Left renal pelvis (tissue), 4 donors: ENCODE data around the gene FBRS. TPM values are rescaled to one million over a fixed set of nuclear protein-coding genes. Genes with fewer than 3 reads are reported as not detected.
"Not testable (repeated sequence)": the region's sequence is repeated elsewhere in the genome, so short reads cannot be mapped to it uniquely, and the experiment has no call there.

Experiments
- DNase-seq, 4 donors: peaks; one replicate each; pipeline ENCODE4 v3.0.0-alpha.2; 2013; ENCODE audit warnings: low read depth in 4 of 4, low spot score in 3 of 4
- polyA plus RNA-seq, 4 donors: library from polyadenylated mRNA; unstranded; fragments of 120-200 nt; gene quantifications; one replicate each; pipeline ENCODE4 v1.2.1, GENCODE V29; 2013; ENCODE audit not compliant: insufficient read length in 4 of 4

FBRS gene
- polyA plus RNA-seq, 4 donors = 45.4 to 85.1 (median 52.8) TPM

GRCh38 chr16:30663038-30663437 is 4.8 kb downstream of the FBRS start:
- DNase-seq = no peak

GRCh38 chr16:30663820-30664219 is 5.6 kb downstream of the FBRS start:
- no peak for DNase-seq

- DNase-seq = no peak
Measured at GRCh38 chr16:30664616-30665109, 6.4 kb downstream of the FBRS start.

- no peak for DNase-seq
Measured at GRCh38 chr16:30665155-30665829, 7.1 kb downstream of the FBRS start.

GRCh38 chr16:30665830-30666190 is 7.6 kb downstream of the FBRS start:
- no peak for DNase-seq

- no peak for DNase-seq
Measured at GRCh38 chr16:30666681-30667080, 8.4 kb downstream of the FBRS start.

- DNase-seq = no peak
Measured at GRCh38 chr16:30667361-30667905, 9.2 kb downstream of the FBRS start.

- DNase-seq = no peak
Measured at GRCh38 chr16:30668393-30668792, 10.2 kb downstream of the FBRS start.

- DNase-seq = no peak
Measured at GRCh38 chr16:30669026-30669902, 11.0 kb downstream of the FBRS start.

- no peak for DNase-seq
Measured at GRCh38 chr16:30669903-30670824, 11.9 kb downstream of the FBRS start.

GRCh38 chr16:30675143-30675542 is 16.9 kb downstream of the FBRS start:
- no peak for DNase-seq

GRCh38 chr16:30677931-30678585 is 19.8 kb downstream of the FBRS start:
- no peak for DNase-seq

- no peak for DNase-seq
Measured at GRCh38 chr16:30678586-30678970, 20.3 kb downstream of the FBRS start.

GRCh38 chr16:30680326-30680725 is 22.1 kb downstream of the FBRS start:
- DNase-seq = no peak

- DNase-seq = no peak
Measured at GRCh38 chr16:30688701-30689100, 30.5 kb downstream of the FBRS start.

- no peak for DNase-seq
Measured at GRCh38 chr16:30691907-30692306, 33.7 kb downstream of the FBRS start.

- no peak for DNase-seq
Measured at GRCh38 chr16:30692396-30693064, 34.3 kb downstream of the FBRS start.

- DNase-seq = no peak
Measured at GRCh38 chr16:30694926-30695693, 36.9 kb downstream of the FBRS start.

- DNase-seq = not testable (repeated sequence)
Measured at GRCh38 chr16:30696646-30697045, 38.4 kb downstream of the FBRS start.
